Thoracic aorta (tissue), 2 donors: ENCODE data around the gene KCNJ6. TPM values are rescaled to one million over a fixed set of nuclear protein-coding genes. Genes with fewer than 3 reads are reported as not detected.
A peak's percentile ranks its signal among the peaks of the same experiment; 100 is the strongest.

Experiments
- ATAC-seq: fragments of 150-250 bp; one replicate; pipeline ENCODE4 v1.8.0; 2017; ENCODE audit warnings: low read depth; ENCODE audit not compliant: insufficient number of reproducible peaks, low FRiP score
- DNase-seq: peaks from one replicate; pipeline ENCODE4 v3.0.0-alpha.2; 2020; ENCODE audit warnings: low spot score
- H3K27ac ChIP-seq, 2 donors: fragments of 200-600 bp; sonication (generic); 1 replicate in 1 of 2; 2 replicates in 1 of 2; pipeline ENCODE4 v1.5.1; 2016; ENCODE audit warnings: mild to moderate bottlenecking in 2 of 2, moderate library complexity in 2 of 2
- H3K27me3 ChIP-seq: fragments of 200-600 bp; sonication (generic); replicated peaks from 2 replicates; pipeline ENCODE4 v1.6.0; 2016; ENCODE audit warnings: mild to moderate bottlenecking; ENCODE audit not compliant: insufficient read depth
- H3K36me3 ChIP-seq: fragments of 200-600 bp; sonication (generic); one replicate; pipeline ENCODE4 v1.5.1; 2016
- H3K4me1 ChIP-seq, 2 donors: fragments of 200-600 bp; sonication (generic); 1 replicate in 1 of 2; 2 replicates in 1 of 2; pipeline versions ENCODE4 v1.5.1 to v1.6.0; 2016; ENCODE audit warnings: low read depth in 2 of 2, mild to moderate bottlenecking in 1 of 2; ENCODE audit not compliant: control insufficient read depth in 1 of 2
- H3K4me3 ChIP-seq: fragments of 200-600 bp; sonication (generic); 2 replicates; pipeline ENCODE4 v1.5.1; 2016; ENCODE audit warnings: mild to moderate bottlenecking
- H3K9me3 ChIP-seq: fragments of 200-600 bp; sonication (generic); 2 replicates; pipeline ENCODE4 v1.5.1; 2016
- total RNA-seq, 2 donors: library from RNA; depleted of rRNA; stranded (reverse); fragments of >200 nt; gene quantifications; one replicate each; pipeline versions ENCODE4 v1.1.0 to v1.2.3, GENCODE V29; 2016
- TF ChIP-seq, protein P1 (sequence below): fragments of 200-600 bp; sonication (generic); IDR thresholded peaks from one replicate; pipeline ENCODE4 v1.5.1; 2019; ENCODE audit warnings: antibody characterized with exemption

Gene KCNJ6
- total RNA-seq, 2 donors from 2014 or later = not detected

DNA sequence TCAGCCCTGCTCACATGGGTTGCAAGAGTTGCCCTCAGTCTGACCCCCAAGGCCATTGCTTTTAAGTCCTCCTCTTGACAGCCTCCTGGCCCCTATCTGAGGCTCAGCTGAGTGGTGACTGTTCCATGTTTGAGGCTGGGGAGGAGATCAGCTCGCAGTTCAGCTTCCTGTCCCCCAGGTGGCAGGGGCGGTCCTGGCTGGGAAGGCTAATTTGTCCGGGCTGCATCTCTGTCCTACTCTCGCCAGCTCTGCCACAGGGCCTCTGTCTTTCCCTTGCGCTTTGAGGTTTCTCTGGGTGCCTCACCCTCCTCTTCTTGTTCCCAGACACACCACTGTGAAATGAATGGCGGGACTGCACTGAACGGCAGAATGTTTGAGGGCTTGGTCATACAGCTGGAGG lies 157.3 kb downstream of the KCNJ6 start:
- H3K4me1 ChIP-seq = no peaks in the 10 kb centered on the region
- H3K36me3 ChIP-seq = no peaks in the 10 kb centered on the region
- no peaks in the 10 kb centered on the region for H3K27me3 ChIP-seq
- no peaks in the 10 kb centered on the region for H3K9me3 ChIP-seq
- ATAC-seq (no peak), DNase-seq (no peak)
- no peak overlapping the region for H3K27ac ChIP-seq
- H3K4me3 ChIP-seq = no peak overlapping the region
- TF ChIP-seq, protein P1, sequence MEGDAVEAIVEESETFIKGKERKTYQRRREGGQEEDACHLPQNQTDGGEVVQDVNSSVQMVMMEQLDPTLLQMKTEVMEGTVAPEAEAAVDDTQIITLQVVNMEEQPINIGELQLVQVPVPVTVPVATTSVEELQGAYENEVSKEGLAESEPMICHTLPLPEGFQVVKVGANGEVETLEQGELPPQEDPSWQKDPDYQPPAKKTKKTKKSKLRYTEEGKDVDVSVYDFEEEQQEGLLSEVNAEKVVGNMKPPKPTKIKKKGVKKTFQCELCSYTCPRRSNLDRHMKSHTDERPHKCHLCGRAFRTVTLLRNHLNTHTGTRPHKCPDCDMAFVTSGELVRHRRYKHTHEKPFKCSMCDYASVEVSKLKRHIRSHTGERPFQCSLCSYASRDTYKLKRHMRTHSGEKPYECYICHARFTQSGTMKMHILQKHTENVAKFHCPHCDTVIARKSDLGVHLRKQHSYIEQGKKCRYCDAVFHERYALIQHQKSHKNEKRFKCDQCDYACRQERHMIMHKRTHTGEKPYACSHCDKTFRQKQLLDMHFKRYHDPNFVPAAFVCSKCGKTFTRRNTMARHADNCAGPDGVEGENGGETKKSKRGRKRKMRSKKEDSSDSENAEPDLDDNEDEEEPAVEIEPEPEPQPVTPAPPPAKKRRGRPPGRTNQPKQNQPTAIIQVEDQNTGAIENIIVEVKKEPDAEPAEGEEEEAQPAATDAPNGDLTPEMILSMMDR = peak; percentile 29

DNA sequence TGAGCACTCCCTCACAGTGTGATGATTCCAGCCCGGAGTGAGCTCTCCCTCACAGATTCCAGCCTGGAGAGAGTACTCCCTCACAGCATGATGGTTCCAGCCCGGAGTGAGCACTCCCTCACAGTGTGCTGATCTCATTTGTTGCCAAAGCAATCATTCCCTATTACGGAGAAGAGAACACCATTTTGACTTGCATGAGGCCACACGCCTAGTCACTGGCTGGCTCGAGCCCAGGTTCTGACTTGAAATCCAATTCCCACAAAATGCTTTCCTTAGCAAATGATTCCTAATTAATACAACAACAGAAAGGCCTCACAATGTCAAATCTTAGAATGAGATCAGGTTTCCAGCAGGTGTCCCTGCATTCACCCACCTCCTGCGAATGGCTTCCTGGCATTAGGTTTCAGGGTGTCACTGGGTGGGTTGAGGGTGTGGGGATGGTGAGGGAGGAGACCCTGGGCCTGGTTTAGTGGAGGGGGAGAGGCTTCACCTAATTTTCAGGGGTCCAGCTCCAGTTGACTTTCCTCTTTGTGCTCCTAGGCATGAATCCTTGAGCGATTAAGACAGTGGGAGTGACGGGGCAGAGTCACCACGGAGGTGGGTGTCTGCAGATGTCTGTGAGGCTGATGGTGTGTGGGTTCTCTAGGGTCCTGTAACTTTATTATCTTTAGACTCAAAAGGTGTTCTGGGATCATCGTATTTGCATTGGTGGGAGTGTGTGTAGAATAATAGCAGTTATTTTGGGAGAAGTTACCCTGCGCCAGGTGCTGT lies 158.5 kb downstream of the KCNJ6 start:
- no peak overlapping the region for H3K27ac ChIP-seq
- H3K27me3 ChIP-seq = no peaks in the 10 kb centered on the region
- no peaks in the 10 kb centered on the region for H3K4me1 ChIP-seq
- no peak for DNase-seq
- TF ChIP-seq, protein P1 = no peak
- H3K36me3 ChIP-seq = no peaks in the 10 kb centered on the region
- H3K9me3 ChIP-seq = no peaks in the 10 kb centered on the region
- no peak for ATAC-seq
- H3K4me3 ChIP-seq = no peak overlapping the region

GRCh38 chr21:37753122-37753599 lies 163.1 kb downstream of the KCNJ6 start:
- Histone ChIP-seq H3K9me3 (no peaks in the 10 kb centered on the region), H3K27ac (no peak overlapping the region), H3K27me3 (no peaks in the 10 kb centered on the region), H3K4me1 (peaks cover 0 to 4% of the 10 kb centered on the region in 2 donors), H3K4me3 (no peak overlapping the region), H3K36me3 (no peaks in the 10 kb centered on the region)
- TF ChIP-seq, protein P1 = no peak
- ATAC-seq (no peak), DNase-seq (no peak)

- DNase-seq (no peak), ATAC-seq (peak; percentile 56)
- TF ChIP-seq, protein P1 = no peak
- Histone ChIP-seq H3K4me1 (peaks cover 0 to 4% of the 10 kb centered on the region in 2 donors), H3K4me3 (no peak overlapping the region), H3K9me3 (no peaks in the 10 kb centered on the region), H3K36me3 (no peaks in the 10 kb centered on the region), H3K27ac (no peak overlapping the region), H3K27me3 (no peaks in the 10 kb centered on the region)
These were observed 164.8 kb downstream of the KCNJ6 start for GRCh38 chr21:37751268-37751975.

GRCh38 chr21:37749132-37749531 lies 167.1 kb downstream of the KCNJ6 start:
- H3K4me1 ChIP-seq = peaks cover 0 to 4% of the 10 kb centered on the region in 2 donors
- TF ChIP-seq, protein P1 = no peak
- H3K36me3 ChIP-seq = no peaks in the 10 kb centered on the region
- ATAC-seq = no peak
- no peak overlapping the region for H3K4me3 ChIP-seq
- no peak for DNase-seq
- H3K27me3 ChIP-seq = no peaks in the 10 kb centered on the region
- no peak overlapping the region for H3K27ac ChIP-seq
- H3K9me3 ChIP-seq = no peaks in the 10 kb centered on the region
